Mammary epithelial cell (primary cell): ENCODE measurements around the gene CREB5.

Experiments
- EZH2 ChIP-seq: IDR thresholded peaks from 2 replicates; pipeline ENCODE4 v1.6.1; 2012; ENCODE audit warnings: low read length, inconsistent platforms, borderline replicate concordance
- TF ChIP-seq, protein P1 (sequence below), 2 donors: IDR thresholded peaks in 1 of 2; conservative IDR thresholded peaks in 1 of 2; 2 replicates each; pipeline ENCODE4 v1.5.1; 2011 to 2012; ENCODE audit warnings: inconsistent platforms in 2 of 2, low read length in 2 of 2, mild to moderate bottlenecking in 2 of 2, control low read depth in 1 of 2, low read depth in 1 of 2; ENCODE audit not compliant: insufficient read depth in 1 of 2; ENCODE audit errors: extremely low read depth in 1 of 2

DNA sequence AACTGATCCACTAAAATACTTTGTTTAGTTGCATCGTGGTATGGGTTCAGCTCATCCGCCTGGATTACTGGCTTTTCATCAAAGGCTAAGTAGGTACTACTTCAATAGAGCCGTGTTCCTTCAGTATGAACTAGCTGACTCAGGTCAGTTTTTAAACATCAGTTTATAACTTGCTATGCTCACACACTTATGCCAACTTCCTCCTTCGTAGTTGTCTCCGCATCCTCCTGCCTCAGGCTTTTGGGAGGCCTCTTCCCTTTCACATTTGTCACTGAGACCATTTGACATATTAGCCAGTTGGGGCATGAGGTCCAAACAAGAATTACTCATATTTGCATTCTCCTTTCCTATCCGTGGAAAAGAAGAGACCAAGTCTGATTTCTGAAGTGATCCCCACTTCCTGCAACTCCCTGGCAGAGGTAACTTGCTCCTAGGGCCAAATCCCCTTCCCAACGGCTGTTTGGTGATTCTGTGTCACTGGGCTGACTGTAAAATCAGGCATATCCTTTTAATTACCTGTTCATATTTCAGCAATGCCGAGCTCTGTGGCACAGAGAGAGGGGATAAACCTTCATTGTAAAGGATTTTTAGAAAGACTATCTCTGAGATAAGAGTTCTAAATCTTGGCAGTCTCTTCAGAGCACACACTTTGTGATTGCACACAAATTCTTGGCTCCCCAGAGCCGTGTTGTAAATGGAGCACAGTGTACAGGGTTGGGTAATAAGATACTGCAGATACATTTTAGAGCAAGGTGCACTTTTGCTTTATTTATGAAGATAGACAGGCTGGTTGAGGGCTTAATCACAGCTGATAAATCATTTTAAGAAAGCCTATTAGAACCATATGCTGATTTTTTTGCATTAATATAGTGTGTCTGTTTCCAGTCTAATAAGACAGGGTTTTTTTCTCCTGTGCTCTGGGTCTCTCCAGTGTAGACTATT is 108.0 kb downstream of the CREB5 start:
- TF ChIP-seq, protein P1, sequence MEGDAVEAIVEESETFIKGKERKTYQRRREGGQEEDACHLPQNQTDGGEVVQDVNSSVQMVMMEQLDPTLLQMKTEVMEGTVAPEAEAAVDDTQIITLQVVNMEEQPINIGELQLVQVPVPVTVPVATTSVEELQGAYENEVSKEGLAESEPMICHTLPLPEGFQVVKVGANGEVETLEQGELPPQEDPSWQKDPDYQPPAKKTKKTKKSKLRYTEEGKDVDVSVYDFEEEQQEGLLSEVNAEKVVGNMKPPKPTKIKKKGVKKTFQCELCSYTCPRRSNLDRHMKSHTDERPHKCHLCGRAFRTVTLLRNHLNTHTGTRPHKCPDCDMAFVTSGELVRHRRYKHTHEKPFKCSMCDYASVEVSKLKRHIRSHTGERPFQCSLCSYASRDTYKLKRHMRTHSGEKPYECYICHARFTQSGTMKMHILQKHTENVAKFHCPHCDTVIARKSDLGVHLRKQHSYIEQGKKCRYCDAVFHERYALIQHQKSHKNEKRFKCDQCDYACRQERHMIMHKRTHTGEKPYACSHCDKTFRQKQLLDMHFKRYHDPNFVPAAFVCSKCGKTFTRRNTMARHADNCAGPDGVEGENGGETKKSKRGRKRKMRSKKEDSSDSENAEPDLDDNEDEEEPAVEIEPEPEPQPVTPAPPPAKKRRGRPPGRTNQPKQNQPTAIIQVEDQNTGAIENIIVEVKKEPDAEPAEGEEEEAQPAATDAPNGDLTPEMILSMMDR (conservative IDR thresholded peaks at IDR 0.05 in 1 of 2, IDR thresholded peaks at IDR 0.05 in 1 of 2; ENCODE audit: extremely low read depth in 1 of 2, insufficient read depth in 1 of 2, low read depth in 1 of 2, low read length in 2 of 2): no peak
- TF ChIP-seq EZH2: no peak
